DND-41 (cell line): Measurements from ENCODE around the gene CDH23.

Experiments
- ATAC-seq: fragments of 200-7000 bp; cut with Tn5 transposase; 3 replicates; pipeline ENCODE4 v1.9.1; 2021; ENCODE audit warnings: low read depth; ENCODE audit not compliant: insufficient read depth
- DNase-seq: peaks from one replicate; pipeline ENCODE4 v3.0.0-alpha.2; 2020
- H2AFZ ChIP-seq: 2 replicates; pipeline ENCODE4 v1.6.0; 2012; ENCODE audit warnings: low read depth, low read length
- H3K27ac ChIP-seq: 2 replicates; pipeline ENCODE4 v1.5.1; 2012; ENCODE audit warnings: low read length, inconsistent platforms
- H3K27me3 ChIP-seq: fragments of 200-600 bp; sonication (generic); 2 replicates; pipeline ENCODE4 v1.6.0; 2012; ENCODE audit warnings: low read length, mild to moderate bottlenecking, inconsistent platforms; ENCODE audit not compliant: insufficient read depth, poor library complexity
- H3K36me3 ChIP-seq: 2 replicates; pipeline ENCODE4 v1.5.1; 2012; ENCODE audit warnings: low read length, inconsistent platforms; ENCODE audit not compliant: insufficient read depth
- H3K4me1 ChIP-seq: 2 replicates; pipeline ENCODE4 v1.5.1; 2012; ENCODE audit warnings: mild to moderate bottlenecking, low read length; ENCODE audit not compliant: insufficient read depth
- H3K4me2 ChIP-seq: 2 replicates; pipeline ENCODE4 v1.6.0; 2012; ENCODE audit warnings: mild to moderate bottlenecking, moderate library complexity, low read length, inconsistent platforms; ENCODE audit not compliant: insufficient read depth
- H3K4me3 ChIP-seq, 2 experiments: fragments of 200-600 bp in 1 of 2; shearing (Covaris generic) in 1 of 2; 2 replicates each; pipeline ENCODE4 v1.5.1; 2012 to 2016; ENCODE audit warnings: inconsistent platforms in 2 of 2, low read length in 2 of 2, mild to moderate bottlenecking in 2 of 2, low read depth in 1 of 2, moderate library complexity in 1 of 2
- H3K79me2 ChIP-seq: 2 replicates; pipeline ENCODE4 v1.6.0; 2012; ENCODE audit warnings: low read length, inconsistent platforms; ENCODE audit not compliant: insufficient read depth
- H3K9ac ChIP-seq: 2 replicates; pipeline ENCODE4 v1.6.0; 2012; ENCODE audit warnings: low read depth, mild to moderate bottlenecking, inconsistent platforms, low read length, moderate library complexity
- H3K9me3 ChIP-seq: 2 replicates; pipeline ENCODE4 v1.5.1; 2012; ENCODE audit warnings: low read length, moderate library complexity, mild to moderate bottlenecking, inconsistent platforms; ENCODE audit not compliant: insufficient read depth, severe bottlenecking
- H4K20me1 ChIP-seq: 2 replicates; pipeline ENCODE4 v1.6.0; 2012; ENCODE audit warnings: low read length; ENCODE audit not compliant: insufficient read depth
- CTCF ChIP-seq: IDR thresholded peaks from 2 replicates; pipeline ENCODE4 v1.5.1; 2012; ENCODE audit warnings: borderline replicate concordance, low read length, moderate library complexity, mild to moderate bottlenecking; ENCODE audit not compliant: poor library complexity, severe bottlenecking; ENCODE audit errors: extremely low read depth
- EZH2 ChIP-seq: IDR thresholded peaks from 3 replicates; pipeline ENCODE4 v1.6.1; 2012; ENCODE audit warnings: borderline replicate concordance, low read depth, mild to moderate bottlenecking, moderate library complexity, low read length, inconsistent platforms; ENCODE audit not compliant: severe bottlenecking

The CDH23 gene

GRCh38 chr10:71419002-71419540 lies 22.4 kb downstream of the CDH23 start:
- no peaks in the 10 kb centered on the region for H3K4me1 ChIP-seq
- no peak for DNase-seq
- no peak overlapping the region for H3K4me2 ChIP-seq
- peaks cover 7% of the 10 kb centered on the region for H3K27me3 ChIP-seq
- no peak for TF ChIP-seq EZH2
- TF ChIP-seq CTCF: no peak
- no peaks in the 10 kb centered on the region for H3K79me2 ChIP-seq
- H3K36me3 ChIP-seq: no peaks in the 10 kb centered on the region
- H3K9ac ChIP-seq: no peak overlapping the region
- no peaks in the 10 kb centered on the region for H4K20me1 ChIP-seq
- peaks cover 3% of the 10 kb centered on the region for H3K9me3 ChIP-seq
- no peak overlapping the region for H3K27ac ChIP-seq
- H2AFZ ChIP-seq: no peak overlapping the region
- no peak for ATAC-seq
- no peak overlapping the region for H3K4me3 ChIP-seq

GRCh38 chr10:71419750-71420149 lies 23.0 kb downstream of the CDH23 start:
- TF ChIP-seq CTCF (no peak), EZH2 (no peak)
- Histone ChIP-seq H3K4me2 (no peak overlapping the region), H3K27me3 (peaks cover 7% of the 10 kb centered on the region)

GRCh38 chr10:71421075-71421434 lies 24.3 kb downstream of the CDH23 start:
- ATAC-seq (no peak), DNase-seq (no peak)
- H3K9ac ChIP-seq: no peak overlapping the region
- no peaks in the 10 kb centered on the region for H3K4me1 ChIP-seq
- no peak overlapping the region for H3K4me3 ChIP-seq
- H2AFZ ChIP-seq: no peak overlapping the region
- peaks cover 7% of the 10 kb centered on the region for H3K27me3 ChIP-seq
- H3K27ac ChIP-seq: no peak overlapping the region
- H3K9me3 ChIP-seq: peaks cover 3% of the 10 kb centered on the region
- TF ChIP-seq EZH2 (no peak), CTCF (no peak)
- H3K79me2 ChIP-seq: no peaks in the 10 kb centered on the region
- no peaks in the 10 kb centered on the region for H3K36me3 ChIP-seq
- no peak overlapping the region for H3K4me2 ChIP-seq
- no peaks in the 10 kb centered on the region for H4K20me1 ChIP-seq

More at GRCh38 chr10:71419750-71420149, 23.0 kb downstream of the CDH23 start:
- H3K27ac ChIP-seq: no peak overlapping the region
- DNase-seq: no peak
- no peak for ATAC-seq
- no peaks in the 10 kb centered on the region for H4K20me1 ChIP-seq
- H3K79me2 ChIP-seq: no peaks in the 10 kb centered on the region
- peaks cover 3% of the 10 kb centered on the region for H3K9me3 ChIP-seq
- H2AFZ ChIP-seq: no peak overlapping the region
- H3K36me3 ChIP-seq: no peaks in the 10 kb centered on the region
- no peak overlapping the region for H3K4me3 ChIP-seq
- H3K4me1 ChIP-seq: no peaks in the 10 kb centered on the region
- H3K9ac ChIP-seq: no peak overlapping the region

GRCh38 chr10:71423250-71423649 lies 26.5 kb downstream of the CDH23 start:
- H4K20me1 ChIP-seq: no peaks in the 10 kb centered on the region
- no peaks in the 10 kb centered on the region for H3K4me1 ChIP-seq
- no peak overlapping the region for H3K4me3 ChIP-seq
- peaks cover 1% of the 10 kb centered on the region for H3K9me3 ChIP-seq
- H2AFZ ChIP-seq: no peak overlapping the region
- H3K27me3 ChIP-seq: peaks cover 5% of the 10 kb centered on the region
- no peak overlapping the region for H3K4me2 ChIP-seq
- ATAC-seq: no peak
- H3K79me2 ChIP-seq: no peaks in the 10 kb centered on the region
- TF ChIP-seq EZH2: no peak
- TF ChIP-seq CTCF: no peak
- no peaks in the 10 kb centered on the region for H3K36me3 ChIP-seq
- no peak overlapping the region for H3K27ac ChIP-seq
- H3K9ac ChIP-seq: no peak overlapping the region
- DNase-seq: no peak
